HUES48 (cell line): ENCODE results near the gene SMIM7.

ENCODE experiments used
- H3K27ac ChIP-seq: one replicate; pipeline ENCODE4 v1.7.0; 2013; ENCODE audit warnings: low read depth, low read length, inconsistent platforms
- H3K27me3 ChIP-seq: 2 replicates; pipeline ENCODE4 v1.6.1; 2013; ENCODE audit warnings: mild to moderate bottlenecking, low read length; ENCODE audit not compliant: control insufficient read depth, insufficient read depth
- H3K36me3 ChIP-seq: 2 replicates; pipeline ENCODE4 v1.6.1; 2013; ENCODE audit warnings: low read length; ENCODE audit not compliant: control insufficient read depth, insufficient read depth
- H3K4me1 ChIP-seq: 2 replicates; pipeline ENCODE4 v1.6.1; 2013; ENCODE audit warnings: mild to moderate bottlenecking, low read length; ENCODE audit not compliant: control insufficient read depth, insufficient read depth
- H3K4me3 ChIP-seq: 2 replicates; pipeline ENCODE4 v1.5.1; 2013; ENCODE audit warnings: mild to moderate bottlenecking, low read depth, low read length
- H3K9ac ChIP-seq: 2 replicates; pipeline ENCODE4 v1.6.1; 2013; ENCODE audit warnings: mild to moderate bottlenecking, low read depth, low read length, moderate library complexity
- H3K9me3 ChIP-seq: 2 replicates; pipeline ENCODE4 v1.6.1; 2013; ENCODE audit warnings: low read length; ENCODE audit not compliant: control insufficient read depth, insufficient read depth

SMIM7 gene

DNA sequence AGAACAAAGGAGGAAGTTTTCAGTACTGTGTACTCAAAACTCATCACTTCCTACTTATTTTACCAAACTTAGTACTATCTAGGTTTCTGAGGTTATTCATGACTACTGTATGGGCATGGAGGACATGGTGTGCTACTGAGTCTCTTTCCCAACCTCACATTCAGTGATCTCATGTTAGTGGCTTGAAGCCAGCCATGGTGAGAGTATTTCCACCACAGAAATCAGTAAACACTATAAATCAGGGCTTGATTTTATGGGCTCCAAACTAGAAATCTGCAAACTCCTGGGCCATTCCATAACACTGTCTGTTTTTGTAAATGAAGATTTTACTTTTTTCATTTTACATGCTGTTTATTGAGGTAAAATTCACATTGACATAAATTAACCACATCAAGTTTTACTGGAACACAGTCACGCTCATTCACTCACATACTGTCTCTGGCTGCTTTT is 51.6 kb downstream of the SMIM7 start:
- no peak overlapping the region for H3K4me3 ChIP-seq
- H3K9me3 ChIP-seq: no peaks in the 10 kb centered on the region
- H3K27ac ChIP-seq: no peak overlapping the region

DNA sequence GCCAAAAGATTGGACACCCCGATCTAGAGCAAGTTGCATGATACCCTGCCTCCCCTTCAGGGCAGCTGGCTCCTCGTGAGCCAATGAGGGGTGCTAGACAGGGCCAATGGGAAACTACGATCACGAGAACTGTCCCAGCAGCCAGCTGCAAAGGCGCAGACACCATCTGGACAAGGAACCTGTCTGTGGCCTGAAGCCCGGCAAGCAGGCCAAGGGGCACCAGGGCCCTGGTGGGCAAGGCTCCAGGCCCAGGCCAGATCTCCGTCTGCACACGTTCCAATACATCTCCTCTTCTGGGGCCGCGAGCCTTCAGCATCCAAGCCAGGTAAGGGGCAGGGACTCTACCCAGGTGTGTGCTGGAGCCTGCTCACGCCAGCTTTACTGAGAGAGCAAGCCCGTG is 52.1 kb downstream of the SMIM7 start:
- Histone ChIP-seq H3K4me1 (no peaks in the 10 kb centered on the region), H3K27ac (no peak overlapping the region), H3K9me3 (no peaks in the 10 kb centered on the region)

More for the DNA sequence above, 51.6 kb downstream of the SMIM7 start:
- H3K9ac ChIP-seq: no peak overlapping the region; the same call in 1 of the 2 replicates
- H3K4me1 ChIP-seq: no peaks in the 10 kb centered on the region
- H3K36me3 ChIP-seq: no peaks in the 10 kb centered on the region
- no peaks in the 10 kb centered on the region for H3K27me3 ChIP-seq

DNA sequence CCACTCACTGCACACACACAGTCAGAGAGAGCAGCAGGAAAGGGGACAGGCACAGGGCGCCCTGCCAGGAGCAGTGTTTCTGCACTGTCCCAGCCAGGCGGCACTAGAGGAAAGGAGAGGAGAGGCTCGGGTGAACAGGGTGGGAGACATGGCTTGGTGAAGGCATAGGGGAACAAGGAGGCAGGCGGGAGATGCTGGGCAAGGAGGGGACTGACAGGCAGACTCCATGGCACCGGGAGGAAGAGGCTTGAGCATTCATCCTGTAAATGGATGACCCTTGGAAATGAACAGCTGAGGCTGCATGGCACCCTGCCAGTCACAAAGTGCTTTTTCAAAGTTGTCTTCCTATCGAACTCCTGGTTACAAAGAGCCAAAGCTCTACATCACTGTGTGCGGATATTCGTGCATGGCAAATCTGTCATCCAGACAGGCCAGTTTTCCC is 54.4 kb downstream of the SMIM7 start:
- Histone ChIP-seq H3K36me3 (no peaks in the 10 kb centered on the region), H3K4me3 (no peak overlapping the region), H3K27me3 (no peaks in the 10 kb centered on the region), H3K9ac (no peak overlapping the region), H3K4me1 (no peaks in the 10 kb centered on the region), H3K27ac (no peak overlapping the region), H3K9me3 (no peaks in the 10 kb centered on the region)

More for the DNA sequence above, 52.1 kb downstream of the SMIM7 start:
- Histone ChIP-seq H3K27me3 (no peaks in the 10 kb centered on the region), H3K9ac (no peak overlapping the region), H3K4me3 (no peak overlapping the region), H3K36me3 (no peaks in the 10 kb centered on the region)

DNA sequence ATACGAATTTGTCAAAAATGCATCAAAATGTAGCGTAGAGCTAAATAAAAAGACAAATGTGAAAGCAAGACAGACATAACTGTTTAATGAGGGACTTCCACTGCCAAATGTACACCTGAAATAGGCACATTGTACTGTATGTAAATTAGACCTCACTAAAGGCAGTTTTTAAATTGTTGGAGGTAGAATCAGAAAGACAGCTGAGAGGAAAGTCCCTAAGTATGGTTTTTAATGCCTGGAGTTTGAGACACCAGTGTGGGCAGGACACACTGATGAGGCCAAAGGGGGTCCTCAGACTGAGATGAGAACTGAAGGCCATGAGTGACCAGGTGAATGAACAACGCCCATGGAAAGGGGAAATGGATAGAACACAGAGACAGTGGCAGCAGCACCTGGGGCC is 54.8 kb downstream of the SMIM7 start:
- no peak overlapping the region for H3K4me3 ChIP-seq
- no peak overlapping the region for H3K27ac ChIP-seq
- H3K4me1 ChIP-seq: no peaks in the 10 kb centered on the region
- H3K36me3 ChIP-seq: no peaks in the 10 kb centered on the region
- no peaks in the 10 kb centered on the region for H3K27me3 ChIP-seq
- H3K9me3 ChIP-seq: no peaks in the 10 kb centered on the region
- H3K9ac ChIP-seq: no peak overlapping the region

DNA sequence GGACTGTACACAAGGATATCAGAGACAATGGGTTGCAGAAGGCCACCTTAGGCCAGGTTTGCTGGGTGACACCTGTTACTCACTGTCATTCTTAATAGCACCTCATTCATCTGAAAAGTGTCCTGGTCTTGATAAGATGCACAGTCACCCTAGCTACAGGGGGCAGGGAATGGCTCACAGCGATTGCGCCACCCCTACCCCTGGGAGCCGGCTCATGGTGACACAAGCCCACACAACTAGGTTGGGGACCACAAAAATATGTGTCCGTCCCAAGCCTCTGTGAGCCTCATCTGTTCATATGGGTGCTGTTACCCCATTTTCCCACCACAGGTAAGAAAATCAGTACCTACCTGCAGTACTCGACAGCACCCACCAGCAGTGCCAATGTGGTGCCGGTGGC is 55.3 kb downstream of the SMIM7 start:
- Histone ChIP-seq H3K9ac (no peak overlapping the region), H3K9me3 (no peaks in the 10 kb centered on the region), H3K4me3 (no peak overlapping the region), H3K27ac (no peak overlapping the region), H3K4me1 (no peaks in the 10 kb centered on the region), H3K36me3 (no peaks in the 10 kb centered on the region), H3K27me3 (no peaks in the 10 kb centered on the region)

DNA sequence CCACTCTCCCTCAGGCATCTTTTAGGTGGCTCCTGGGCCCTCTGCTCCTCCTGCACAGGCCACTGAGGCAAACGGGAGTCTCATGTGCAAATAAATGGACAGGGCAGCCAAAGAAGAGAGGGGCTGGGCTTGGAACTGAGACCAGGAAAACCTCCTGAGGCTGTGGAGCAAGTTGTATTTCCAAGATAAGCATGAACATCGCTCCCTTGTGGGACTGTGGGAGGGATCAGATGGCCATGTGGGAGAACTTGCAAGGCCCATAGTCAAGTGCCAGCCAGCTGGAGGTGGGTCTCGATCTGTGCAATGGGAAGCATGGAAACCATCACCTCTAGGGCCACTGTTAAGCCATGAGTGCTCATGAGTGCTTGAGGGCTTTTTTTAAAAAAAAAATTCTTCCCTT is 56.9 kb downstream of the SMIM7 start:
- Histone ChIP-seq H3K9ac (no peak overlapping the region), H3K4me1 (no peaks in the 10 kb centered on the region), H3K27ac (no peak overlapping the region)

DNA sequence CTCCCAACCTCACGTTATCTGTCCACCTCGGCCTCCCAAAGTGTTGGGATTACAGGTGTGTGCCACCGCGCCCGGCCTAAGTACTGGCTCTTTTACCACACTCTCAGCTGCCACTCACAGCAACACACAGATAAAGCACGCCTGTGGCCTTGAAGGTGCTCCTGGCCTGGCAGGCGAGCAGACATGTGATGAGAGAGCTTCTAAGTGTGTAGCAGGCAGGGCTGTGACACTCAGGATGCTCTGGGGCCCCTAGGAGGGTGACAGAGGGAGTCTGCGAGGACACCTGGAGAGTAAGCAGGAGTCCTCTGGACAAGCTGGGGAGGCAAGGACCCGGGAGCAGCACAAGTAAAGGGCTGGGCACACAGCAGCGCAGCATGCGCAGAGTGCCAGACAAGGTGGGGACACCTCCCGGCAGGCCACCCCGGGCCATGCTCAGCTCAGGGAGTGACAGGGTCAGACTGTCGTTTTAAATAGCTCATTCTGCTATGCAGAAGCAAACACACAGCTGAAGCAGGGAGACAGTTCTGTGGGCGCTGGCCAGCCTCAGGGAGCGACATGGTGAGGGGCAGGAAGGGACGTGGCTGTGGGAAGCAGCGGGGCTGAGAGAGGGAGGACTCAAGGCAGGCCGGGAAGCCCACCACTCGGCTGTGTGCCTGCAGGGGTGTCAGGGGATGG is 58.4 kb downstream of the SMIM7 start:
- H3K27me3 ChIP-seq: no peaks in the 10 kb centered on the region
- no peak overlapping the region for H3K9ac ChIP-seq
- H3K9me3 ChIP-seq: no peaks in the 10 kb centered on the region
- H3K36me3 ChIP-seq: no peaks in the 10 kb centered on the region
- no peak overlapping the region for H3K27ac ChIP-seq
- no peak overlapping the region for H3K4me3 ChIP-seq
- H3K4me1 ChIP-seq: no peaks in the 10 kb centered on the region

More for the DNA sequence above, 56.9 kb downstream of the SMIM7 start:
- Histone ChIP-seq H3K4me3 (no peak overlapping the region), H3K9me3 (no peaks in the 10 kb centered on the region), H3K27me3 (no peaks in the 10 kb centered on the region), H3K36me3 (no peaks in the 10 kb centered on the region)

DNA sequence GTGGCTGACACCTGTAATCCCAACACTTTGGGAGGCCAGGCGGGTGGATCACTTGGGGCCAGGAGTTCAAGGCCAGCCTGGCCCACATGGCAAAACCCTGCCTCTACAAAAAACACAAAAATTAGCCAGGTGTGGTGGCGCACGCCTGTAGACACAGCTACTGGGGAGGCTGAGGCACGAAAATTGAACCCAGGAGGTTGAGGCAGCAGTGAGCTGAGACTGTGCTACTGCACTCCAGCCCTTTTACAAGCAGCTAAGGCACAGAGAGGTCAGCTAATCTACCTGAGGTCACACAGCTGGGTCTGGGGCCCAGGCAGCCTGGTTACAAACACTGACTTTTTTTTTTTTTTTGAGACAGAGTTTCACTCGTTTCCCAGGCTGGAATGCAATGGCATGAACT is 59.1 kb downstream of the SMIM7 start:
- H3K27me3 ChIP-seq: no peaks in the 10 kb centered on the region
- H3K4me3 ChIP-seq: no peak overlapping the region
- H3K27ac ChIP-seq: no peak overlapping the region
- H3K9ac ChIP-seq: no peak overlapping the region
- H3K4me1 ChIP-seq: no peaks in the 10 kb centered on the region
- no peaks in the 10 kb centered on the region for H3K9me3 ChIP-seq
- H3K36me3 ChIP-seq: no peaks in the 10 kb centered on the region

DNA sequence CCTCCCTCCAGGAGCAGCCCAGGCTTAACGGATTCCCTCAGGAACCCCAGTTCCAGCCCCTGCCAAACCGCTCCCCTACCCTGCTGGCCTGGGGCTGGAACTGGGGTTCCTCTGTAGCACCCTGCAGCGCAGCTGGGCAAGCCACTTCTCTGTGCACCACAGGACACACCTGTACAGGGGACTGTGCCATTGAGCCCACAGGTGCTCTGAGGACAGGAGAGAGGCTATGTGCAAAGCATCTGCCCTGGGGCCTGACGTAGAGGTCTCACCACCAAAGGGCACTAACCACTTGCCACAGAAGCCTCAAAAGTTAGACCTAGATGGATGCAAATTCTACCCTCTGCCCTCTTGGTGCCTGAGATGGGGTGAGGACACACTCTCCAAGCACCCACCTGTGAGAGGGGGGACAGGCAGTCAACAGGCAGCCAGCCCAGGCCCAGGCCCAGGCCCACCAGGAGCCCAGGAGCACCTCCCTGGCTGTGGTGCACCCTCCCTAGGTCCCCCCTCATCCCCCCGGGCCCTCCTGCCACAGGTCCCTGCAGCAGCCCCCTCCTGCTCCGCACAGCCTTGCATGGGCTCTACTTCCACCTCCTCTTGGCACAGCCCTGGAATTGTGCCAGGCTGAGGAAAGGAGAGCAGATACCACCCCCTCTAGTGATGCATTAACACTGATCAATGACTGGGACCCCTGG is 60.1 kb downstream of the SMIM7 start:
- Histone ChIP-seq H3K27me3 (no peaks in the 10 kb centered on the region), H3K4me3 (no peak overlapping the region), H3K9ac (no peak overlapping the region), H3K36me3 (no peaks in the 10 kb centered on the region), H3K27ac (no peak overlapping the region), H3K9me3 (no peaks in the 10 kb centered on the region), H3K4me1 (no peaks in the 10 kb centered on the region)

DNA sequence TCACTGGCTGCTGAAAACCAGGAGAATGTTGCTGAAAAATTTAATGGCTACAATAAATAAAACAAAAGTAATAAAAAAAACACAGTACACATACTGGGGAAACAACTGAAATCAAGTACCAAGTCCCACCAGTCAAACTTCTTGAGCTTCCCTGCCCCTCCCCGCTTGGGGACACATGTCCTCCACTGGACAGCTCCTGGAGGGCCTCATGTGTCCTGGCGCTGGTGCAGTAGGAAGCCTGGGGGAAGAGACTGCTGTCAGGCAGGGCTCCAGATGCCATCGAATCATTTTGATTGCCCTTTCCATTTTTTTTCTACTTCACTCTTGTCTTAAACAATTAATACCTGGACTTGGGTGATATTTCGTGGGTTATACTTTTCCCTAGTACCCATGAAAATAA is 61.1 kb downstream of the SMIM7 start:
- Histone ChIP-seq H3K36me3 (no peaks in the 10 kb centered on the region), H3K27ac (no peak overlapping the region), H3K4me3 (no peak overlapping the region), H3K4me1 (no peaks in the 10 kb centered on the region), H3K9me3 (no peaks in the 10 kb centered on the region), H3K9ac (no peak overlapping the region), H3K27me3 (no peaks in the 10 kb centered on the region)

DNA sequence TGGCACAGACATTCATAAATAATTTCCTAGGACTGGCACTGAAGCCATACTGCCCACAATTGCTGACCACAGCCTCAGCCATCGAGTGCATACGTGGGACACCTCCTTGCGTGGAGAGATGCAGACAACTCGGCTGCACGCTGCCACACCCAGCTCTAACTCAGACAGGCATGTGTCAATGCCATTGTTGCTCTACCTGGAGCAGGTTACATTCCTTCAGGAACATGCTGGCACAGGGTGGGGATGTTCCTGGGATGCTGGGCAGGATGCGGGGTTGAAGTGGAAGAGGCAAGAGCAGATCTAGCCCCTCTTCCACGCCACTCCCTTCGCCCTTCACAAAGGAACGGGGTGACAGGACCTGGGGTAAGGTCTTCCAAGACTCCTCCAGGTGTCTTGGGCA is 63.5 kb downstream of the SMIM7 start:
- no peak overlapping the region for H3K9ac ChIP-seq
- H3K4me3 ChIP-seq: no peak overlapping the region
- peaks cover 11% of the 10 kb centered on the region for H3K4me1 ChIP-seq
- H3K27ac ChIP-seq: no peak overlapping the region
- no peaks in the 10 kb centered on the region for H3K36me3 ChIP-seq
- H3K27me3 ChIP-seq: no peaks in the 10 kb centered on the region
- no peaks in the 10 kb centered on the region for H3K9me3 ChIP-seq
